Activated T-cell treated with anti-CD3 and anti-CD28 coated beads for 4 hours (primary cell): ENCODE measurements around the gene TMPRSS13.
"Not testable (repeated sequence)": the region's sequence is repeated elsewhere in the genome, so short reads cannot be mapped to it uniquely, and the experiment has no call there.

ENCODE experiments used
- DNase-seq: peaks from one replicate; pipeline ENCODE4 v3.0.0-alpha.2; 2020

Gene TMPRSS13

GRCh38 chr11:117928446-117929141 lies 608 bp downstream of the TMPRSS13 start:
- no peak for DNase-seq

- DNase-seq, result no peak
Measured at GRCh38 chr11:117927926-117928325, 1.3 kb downstream of the TMPRSS13 start.

GRCh38 chr11:117926166-117926565 lies 3.0 kb downstream of the TMPRSS13 start:
- DNase-seq, result not testable (repeated sequence)

GRCh38 chr11:117925198-117925925 lies 3.8 kb downstream of the TMPRSS13 start:
- no peak for DNase-seq

- no peak for DNase-seq
Measured at GRCh38 chr11:117924631-117925170, 4.5 kb downstream of the TMPRSS13 start.

GRCh38 chr11:117923773-117924172 lies 5.4 kb downstream of the TMPRSS13 start:
- no peak for DNase-seq

GRCh38 chr11:117923275-117923674 lies 5.9 kb downstream of the TMPRSS13 start:
- no peak for DNase-seq

GRCh38 chr11:117921893-117922292 lies 7.3 kb downstream of the TMPRSS13 start:
- DNase-seq, result no peak

GRCh38 chr11:117921456-117921855 lies 7.7 kb downstream of the TMPRSS13 start:
- DNase-seq, result no peak

GRCh38 chr11:117919781-117920221 lies 9.4 kb downstream of the TMPRSS13 start:
- no peak for DNase-seq

- DNase-seq, result no peak
Measured at GRCh38 chr11:117919341-117919740, 9.9 kb downstream of the TMPRSS13 start.

GRCh38 chr11:117918366-117919255 lies 10.6 kb downstream of the TMPRSS13 start:
- no peak for DNase-seq

GRCh38 chr11:117917591-117918151 lies 11.5 kb downstream of the TMPRSS13 start:
- DNase-seq, result no peak

- DNase-seq, result no peak
Measured at GRCh38 chr11:117916956-117917355, 12.2 kb downstream of the TMPRSS13 start.

- no peak for DNase-seq
Measured at GRCh38 chr11:117915672-117916235, 13.4 kb downstream of the TMPRSS13 start.

- no peak for DNase-seq
Measured at GRCh38 chr11:117914991-117915618, 14.1 kb downstream of the TMPRSS13 start.

- DNase-seq, result no peak
Measured at GRCh38 chr11:117914398-117914761, 14.8 kb downstream of the TMPRSS13 start.

- no peak for DNase-seq
Measured at GRCh38 chr11:117913736-117914397, 15.3 kb downstream of the TMPRSS13 start.

GRCh38 chr11:117912497-117912896 lies 16.7 kb downstream of the TMPRSS13 start:
- no peak for DNase-seq

GRCh38 chr11:117911694-117912093 lies 17.5 kb downstream of the TMPRSS13 start:
- DNase-seq, result no peak

- DNase-seq, result no peak
Measured at GRCh38 chr11:117910941-117911655, 18.1 kb downstream of the TMPRSS13 start.
